A172 (cell line): Measurements from ENCODE around the gene MACF1. TPM values are rescaled to one million over a fixed set of nuclear protein-coding genes. Genes with fewer than 3 reads are reported as not detected.
"Not testable (repeated sequence)": the region's sequence is repeated elsewhere in the genome, so short reads cannot be mapped to it uniquely, and the experiment has no call there.

ENCODE experiments used
- DNase-seq: peaks from one replicate; pipeline ENCODE4 v3.0.0-alpha.2; 2015; ENCODE audit warnings: low spot score
- total RNA-seq: library from RNA; depleted of rRNA; stranded (reverse); fragments of >200 nt; shearing (Covaris generic); gene quantifications from 2 replicates; pipeline ENCODE4 v1.2.3, GENCODE V29; 2014

MACF1 gene
- total RNA-seq, 1 experiment from 2014 or later, result 256 TPM

DNA sequence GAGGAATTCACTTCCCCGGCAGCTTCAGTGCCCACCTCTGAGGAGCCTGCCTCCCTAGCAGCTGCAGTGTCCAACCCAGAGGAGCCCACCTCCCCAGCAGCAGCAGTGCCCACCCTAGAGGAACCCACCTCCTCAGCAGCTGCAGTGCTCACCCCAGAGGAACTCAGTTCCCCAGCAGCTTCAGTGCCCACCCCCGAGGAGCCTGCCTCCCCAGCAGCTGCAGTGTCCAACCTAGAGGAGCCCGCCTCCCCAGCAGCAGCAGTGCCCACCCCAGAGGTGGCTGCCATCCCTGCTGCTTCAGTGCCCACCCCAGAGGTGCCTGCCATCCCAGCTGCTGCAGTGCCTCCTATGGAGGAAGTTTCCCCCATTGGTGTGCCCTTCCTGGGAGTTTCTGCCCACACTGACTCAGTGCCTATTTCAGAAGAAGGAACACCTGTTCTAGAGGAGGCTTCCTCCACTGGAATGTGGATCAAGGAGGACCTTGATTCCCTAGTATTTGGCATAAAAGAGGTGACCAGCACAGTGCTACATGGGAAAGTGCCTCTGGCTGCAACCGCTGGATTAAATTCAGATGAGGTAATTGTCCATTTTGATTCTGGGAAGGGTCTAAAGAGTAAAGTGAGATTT, 209.5 kb downstream of the MACF1 start:
- DNase-seq, result no peak

DNA sequence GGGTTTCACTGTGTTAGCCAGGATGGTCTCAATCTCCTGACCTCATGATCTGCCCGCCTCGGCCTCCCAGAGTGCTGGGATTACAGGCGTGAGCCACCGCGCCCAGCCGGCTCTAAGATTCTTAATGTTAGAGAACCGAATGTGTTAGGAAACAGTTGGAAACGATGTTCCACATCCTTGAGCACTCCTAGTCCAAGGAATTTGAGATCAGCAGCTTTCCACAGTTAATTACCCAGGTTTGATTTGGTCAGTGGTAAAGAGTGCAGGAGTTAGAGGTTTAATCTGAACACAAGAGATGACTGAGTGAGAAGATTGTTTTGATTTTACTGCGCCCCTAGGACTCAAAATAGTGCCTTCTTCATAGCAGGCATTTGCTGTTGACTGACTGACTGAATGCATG, 211.1 kb downstream of the MACF1 start:
- DNase-seq, result no peak

DNA sequence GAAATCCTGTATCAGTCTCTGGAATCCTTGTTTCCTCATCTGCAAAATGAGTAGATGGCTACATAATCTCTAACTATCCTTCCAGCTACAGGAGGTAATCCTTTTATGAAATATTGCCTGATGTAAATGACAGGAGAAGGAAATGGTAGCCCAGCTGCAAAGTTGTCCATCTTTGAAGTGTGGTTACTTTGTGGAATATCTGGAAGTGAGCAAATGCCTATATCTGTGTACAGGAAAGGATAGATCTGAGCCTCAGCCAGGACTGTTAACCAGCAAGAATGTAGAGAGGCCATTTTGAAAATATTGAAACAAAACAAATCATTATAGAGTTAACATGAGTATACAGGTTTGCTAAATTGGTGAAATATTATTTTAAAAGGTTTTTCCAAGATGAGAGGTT, 212.1 kb downstream of the MACF1 start:
- DNase-seq, result no peak

DNA sequence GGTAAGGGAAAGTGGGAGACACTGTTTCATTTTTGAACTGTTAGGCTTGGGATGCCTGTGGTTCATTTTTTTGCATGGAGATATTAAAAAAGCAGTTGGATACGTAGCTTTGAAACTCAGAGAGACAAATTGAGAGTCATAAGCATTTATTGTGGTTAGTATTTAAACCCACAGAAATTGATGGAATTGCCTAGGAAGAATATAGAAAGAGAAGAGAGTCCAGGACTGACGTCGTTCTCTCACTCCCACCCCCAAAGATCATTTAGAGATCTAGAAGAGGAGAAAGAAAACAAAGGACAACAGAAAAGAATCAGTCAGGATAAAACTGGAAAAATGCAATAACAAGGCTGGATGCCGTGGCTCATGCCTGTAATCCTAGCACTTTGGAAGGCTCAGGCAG, 213.7 kb downstream of the MACF1 start:
- DNase-seq, result no peak

DNA sequence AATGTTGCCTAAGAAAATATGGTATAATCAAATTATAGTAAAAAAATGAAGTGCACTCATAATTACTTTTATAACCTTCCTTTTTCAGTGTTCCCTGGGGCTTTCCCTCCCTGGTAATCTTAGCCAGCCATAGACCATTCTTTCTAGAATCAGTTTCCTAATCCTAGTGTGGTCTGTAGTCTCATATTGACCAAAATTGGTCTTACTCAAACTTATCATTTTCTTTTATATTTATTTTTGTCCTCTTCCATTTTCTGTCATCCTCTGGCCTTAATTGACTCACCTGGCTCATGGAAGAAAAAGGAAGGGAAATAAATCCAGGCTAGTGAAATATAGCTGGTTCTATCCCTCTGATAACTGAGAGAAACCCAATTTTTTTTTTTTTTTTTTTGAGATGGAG, 216.0 kb downstream of the MACF1 start:
- no peak for DNase-seq

DNA sequence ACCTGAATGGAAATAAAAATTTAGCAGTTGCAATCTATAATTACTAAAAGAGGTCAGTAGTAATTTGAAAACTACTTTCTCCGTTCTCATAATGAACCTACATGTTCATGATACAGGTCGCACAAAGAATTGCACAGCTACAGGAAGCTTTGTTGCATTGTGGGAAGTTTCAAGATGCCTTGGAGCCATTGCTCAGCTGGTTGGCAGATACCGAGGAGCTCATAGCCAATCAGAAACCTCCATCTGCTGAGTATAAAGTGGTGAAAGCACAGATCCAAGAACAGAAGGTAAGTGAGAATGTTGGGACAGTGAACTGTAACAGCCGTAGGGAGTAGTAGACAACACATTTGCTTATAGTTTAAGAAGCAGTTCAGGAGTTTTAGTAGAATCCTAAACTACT, 218.1 kb downstream of the MACF1 start:
- no peak for DNase-seq

DNA sequence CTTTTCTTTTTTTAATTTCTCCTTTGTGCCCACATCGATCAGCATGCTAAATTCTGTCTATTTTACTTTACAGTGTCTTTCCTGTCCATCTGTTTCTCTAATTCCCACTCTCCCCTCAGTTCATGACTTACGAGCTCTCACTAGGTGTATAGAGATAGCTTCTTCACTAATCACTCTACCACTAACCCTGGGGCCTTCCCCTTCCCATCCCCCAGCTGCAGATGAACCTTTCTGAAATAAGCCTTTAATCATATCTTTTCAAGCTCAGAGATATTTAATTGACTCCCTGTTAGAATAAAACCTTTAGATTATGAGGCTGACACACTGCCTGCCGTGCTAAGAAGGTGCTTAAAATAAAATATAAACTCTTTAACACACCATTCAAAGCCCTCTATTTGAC, 220.7 kb downstream of the MACF1 start:
- no peak for DNase-seq

DNA sequence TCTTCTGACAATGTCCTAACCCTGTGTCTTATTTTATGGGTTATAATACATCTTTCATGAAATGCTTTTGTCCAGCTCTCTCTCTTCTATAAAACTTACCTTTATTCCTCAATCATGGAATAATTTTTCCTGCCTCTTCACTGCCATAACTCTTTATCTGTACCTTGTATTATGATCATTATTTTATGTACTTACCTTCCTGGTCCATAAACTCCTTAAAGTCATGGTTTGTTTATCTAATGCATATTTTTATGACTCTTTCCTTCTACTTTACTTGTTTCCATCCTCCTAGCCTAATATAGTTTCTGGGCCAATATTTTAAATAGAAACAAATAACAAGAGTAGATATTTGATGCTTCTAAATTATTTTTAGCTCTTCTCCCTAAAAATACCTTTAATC, 221.1 kb downstream of the MACF1 start:
- no peak for DNase-seq

DNA sequence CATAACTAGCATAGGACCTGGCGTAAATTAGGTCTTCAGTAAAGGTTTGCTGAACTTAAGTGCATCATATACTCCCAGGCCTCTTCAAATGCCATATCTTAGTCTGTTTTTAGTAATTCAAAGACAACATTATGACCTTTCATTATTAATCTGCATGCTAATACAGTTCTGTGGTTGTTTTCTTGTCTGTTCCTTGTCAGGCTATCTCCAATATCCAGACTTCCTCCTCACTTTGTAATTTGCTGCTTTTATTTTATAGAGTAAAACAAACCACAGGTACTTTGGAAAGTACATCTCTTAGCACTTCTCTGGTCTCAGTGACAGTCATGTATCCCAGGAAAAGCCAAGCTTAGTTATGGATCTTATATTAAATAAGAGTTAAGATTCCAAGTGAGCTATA, 221.9 kb downstream of the MACF1 start:
- DNase-seq, result no peak

DNA sequence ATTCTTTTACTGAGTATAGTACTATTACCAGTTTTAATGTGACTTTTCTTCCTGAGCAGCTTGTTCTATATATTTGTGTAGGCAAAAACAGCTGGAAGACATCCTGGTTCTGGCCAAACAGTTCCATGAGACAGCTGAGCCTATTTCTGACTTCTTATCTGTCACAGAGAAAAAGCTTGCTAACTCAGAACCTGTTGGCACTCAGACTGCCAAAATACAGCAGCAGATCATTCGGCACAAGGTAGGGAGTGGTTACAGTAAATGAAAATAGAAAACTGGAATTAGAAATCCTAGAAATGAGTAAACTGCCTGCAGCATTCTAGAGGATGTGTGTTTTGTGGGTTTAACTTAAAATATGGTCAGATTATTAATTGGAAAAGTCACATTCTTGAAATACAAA, 222.9 kb downstream of the MACF1 start:
- DNase-seq, result no peak

DNA sequence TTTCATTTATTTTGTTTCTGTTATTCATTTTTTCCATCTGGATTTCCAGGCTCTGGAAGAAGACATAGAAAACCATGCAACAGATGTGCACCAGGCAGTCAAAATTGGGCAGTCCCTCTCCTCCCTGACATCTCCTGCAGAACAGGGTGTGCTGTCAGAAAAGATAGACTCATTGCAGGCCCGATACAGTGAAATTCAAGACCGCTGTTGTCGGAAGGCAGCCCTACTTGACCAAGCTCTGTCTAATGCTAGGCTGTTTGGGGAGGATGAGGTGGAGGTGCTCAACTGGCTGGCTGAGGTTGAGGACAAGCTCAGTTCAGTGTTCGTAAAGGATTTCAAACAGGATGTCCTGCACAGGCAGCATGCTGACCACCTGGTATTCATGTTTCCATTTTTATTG, 223.4 kb downstream of the MACF1 start:
- no peak for DNase-seq

DNA sequence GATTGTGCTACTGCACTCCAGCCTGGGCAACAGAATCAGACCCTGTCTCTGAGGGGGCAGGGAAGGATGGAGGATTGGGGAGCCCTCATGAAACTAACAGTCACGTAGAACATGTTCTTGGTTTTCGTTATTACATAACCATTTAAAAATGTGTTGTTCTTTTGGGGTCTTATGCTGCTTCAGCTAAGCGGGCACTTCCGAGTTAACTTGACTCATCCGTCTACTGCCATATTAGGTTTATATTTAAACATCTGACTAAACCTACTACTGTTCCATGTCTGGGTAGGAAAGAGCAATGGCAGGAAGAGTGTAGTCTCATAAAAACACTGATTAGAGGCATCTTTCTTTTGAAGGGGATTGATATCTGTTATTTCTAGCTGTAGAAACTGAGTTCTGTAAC, 227.4 kb downstream of the MACF1 start:
- no peak for DNase-seq

DNA sequence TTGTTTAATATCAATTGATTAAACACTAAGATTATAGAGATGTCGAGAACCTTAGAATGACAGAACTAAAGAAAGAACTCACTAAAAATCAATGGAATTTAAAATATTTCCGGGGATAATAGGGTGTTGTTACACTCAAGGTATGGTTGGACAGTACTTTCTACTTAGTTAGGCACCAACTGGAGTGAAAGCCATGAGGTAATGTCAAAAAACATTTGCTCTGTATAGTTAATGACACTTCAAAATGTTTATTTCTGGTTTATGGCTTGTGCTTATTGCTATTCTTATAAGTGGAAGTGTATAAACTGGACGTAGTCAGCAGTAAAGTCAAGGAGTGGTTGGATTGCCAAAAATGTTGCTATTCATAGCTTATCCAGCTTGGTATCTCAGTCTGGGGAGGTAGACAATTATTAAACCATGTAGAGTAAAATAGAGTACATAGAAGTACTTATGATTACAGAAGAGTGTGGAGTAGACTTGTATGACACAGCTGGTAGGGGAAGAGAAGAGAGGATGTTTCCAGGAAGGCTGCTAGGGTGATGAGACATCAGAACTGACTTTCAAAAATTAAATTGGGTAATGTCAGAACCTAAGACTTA, 230.4 kb downstream of the MACF1 start:
- no peak for DNase-seq

DNA sequence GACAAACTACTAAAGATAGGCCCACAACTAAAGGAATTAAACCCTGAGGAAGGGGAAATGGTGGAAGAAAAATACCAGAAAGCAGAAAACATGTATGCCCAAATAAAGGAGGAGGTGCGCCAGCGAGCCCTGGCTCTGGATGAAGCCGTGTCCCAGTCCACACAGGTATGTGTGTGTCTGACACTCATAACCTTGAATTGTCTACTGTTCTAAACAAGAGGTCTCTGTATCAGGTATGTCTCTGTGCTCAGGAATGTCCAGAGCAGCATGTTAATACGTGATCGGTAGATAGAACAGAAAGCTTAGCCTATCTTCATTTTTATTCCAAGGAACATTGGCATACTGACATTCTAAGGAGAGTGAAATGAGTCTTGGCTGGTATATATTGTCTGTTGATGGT, 231.1 kb downstream of the MACF1 start:
- no peak for DNase-seq

DNA sequence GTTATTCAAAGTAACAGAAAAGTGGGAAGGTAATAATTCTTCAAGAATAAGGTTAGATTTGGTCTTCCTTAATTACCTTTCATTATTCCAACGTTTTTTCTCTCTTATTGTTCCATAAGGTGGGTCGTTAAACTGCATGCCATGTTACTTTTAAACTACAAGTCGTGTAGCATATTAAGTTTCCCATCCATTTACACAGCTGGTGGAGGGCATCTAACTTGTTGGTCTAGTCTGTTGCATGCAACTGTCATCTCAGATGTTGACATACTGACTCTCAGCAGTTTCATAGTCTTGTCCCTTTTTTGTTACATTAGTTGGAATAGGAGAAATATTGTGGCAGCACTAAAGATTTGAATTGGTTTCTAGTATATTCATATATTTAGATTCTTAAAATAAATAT, 232.3 kb downstream of the MACF1 start:
- DNase-seq, result no peak

DNA sequence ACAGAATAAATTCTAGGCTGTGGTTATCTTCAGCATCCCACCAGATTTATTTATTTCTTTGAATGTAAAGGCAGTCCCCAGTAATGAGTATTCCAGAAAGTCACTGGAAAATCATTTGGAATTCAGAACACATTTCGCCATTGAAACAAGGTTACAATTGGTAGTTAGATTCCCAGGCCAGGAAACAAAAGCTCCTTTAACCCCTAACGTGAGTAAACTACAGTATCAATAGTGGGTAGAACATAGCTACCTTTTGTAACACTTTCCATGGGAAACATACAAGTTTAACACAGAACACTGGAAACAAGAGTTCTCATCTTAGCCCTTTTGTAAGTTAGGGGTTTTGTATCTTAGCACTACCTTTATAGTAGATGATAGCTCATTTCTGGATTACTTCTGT, 233.5 kb downstream of the MACF1 start:
- no peak for DNase-seq

DNA sequence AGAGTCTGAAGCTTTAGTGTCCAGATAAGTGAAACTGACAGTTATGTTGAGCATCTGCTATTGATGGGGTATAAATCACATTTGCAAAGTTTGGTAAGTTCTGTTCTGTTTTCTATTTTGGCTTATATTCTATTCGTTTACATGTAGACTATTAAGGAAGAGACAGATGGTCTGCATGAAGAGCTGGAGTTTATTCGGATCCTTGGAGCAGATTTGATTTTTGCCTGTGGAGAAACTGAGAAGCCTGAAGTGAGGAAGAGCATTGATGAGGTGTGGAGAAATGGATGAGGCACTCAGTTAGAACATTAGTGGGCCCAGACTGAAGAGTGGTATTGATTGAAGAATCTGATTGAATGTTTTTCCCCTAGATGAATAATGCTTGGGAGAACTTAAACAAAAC, 236.4 kb downstream of the MACF1 start:
- DNase-seq, result no peak

DNA sequence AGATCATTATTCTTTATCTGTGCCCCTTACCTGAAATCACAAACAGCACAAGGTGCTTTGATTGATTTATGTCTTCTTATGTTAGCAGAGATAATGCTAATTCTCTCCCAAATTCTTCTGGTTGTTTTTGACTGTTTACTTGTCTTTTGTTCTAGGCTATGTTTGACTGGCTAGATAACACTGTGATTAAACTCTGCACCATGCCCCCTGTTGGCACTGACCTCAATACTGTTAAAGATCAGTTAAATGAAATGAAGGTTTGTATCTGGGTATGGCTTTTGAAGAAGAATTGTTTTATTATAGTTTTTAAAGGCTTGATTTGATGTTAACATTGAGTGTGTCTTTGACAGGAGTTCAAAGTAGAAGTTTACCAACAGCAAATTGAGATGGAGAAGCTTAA, 237.3 kb downstream of the MACF1 start:
- no peak for DNase-seq

DNA sequence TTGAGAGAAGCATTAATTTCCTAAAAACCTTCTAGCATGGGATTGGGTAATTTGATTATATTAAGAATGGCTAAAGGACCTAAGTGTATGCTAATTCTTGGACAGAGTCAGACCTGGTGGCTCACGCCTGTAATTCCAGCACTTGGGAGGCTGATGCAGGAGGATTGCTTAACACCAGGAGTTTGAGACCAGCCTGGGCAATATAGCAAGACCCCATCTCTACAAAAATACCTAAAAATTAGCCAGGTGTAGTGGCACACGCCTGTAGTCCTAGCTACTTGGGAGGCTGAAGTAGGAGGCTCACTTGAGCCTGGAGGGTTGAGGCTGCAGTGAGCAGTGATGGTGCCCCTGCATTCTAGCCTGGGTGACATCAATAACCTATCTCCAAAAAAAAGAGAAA, 241.1 kb downstream of the MACF1 start:
- DNase-seq, result no peak

DNA sequence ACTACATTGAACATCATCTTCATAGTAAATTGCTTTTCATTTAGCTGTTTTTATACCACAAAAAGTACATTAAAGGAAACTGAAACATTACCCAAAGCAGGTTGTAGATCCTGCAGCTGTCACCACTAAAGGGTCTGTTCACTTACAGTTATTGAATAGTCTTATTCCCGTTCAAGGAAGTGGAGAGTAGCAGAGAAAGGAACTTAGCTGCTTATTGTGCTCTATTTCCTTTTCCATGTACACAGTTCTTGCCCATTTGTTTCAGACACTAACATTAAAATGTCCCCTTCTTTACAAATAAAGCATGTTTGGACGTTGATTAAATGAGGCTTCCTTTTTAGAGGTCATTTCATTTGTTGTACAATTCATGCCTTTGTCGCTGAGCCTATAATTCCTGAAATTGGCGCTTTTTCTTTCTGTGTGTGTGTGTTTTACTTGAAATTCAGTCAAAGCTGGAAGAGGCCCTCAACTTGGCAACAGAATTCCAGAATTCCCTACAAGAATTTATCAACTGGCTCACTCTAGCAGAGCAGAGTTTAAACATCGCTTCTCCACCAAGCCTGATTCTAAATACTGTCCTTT, 242.6 kb downstream of the MACF1 start:
- DNase-seq, result no peak

DNA sequence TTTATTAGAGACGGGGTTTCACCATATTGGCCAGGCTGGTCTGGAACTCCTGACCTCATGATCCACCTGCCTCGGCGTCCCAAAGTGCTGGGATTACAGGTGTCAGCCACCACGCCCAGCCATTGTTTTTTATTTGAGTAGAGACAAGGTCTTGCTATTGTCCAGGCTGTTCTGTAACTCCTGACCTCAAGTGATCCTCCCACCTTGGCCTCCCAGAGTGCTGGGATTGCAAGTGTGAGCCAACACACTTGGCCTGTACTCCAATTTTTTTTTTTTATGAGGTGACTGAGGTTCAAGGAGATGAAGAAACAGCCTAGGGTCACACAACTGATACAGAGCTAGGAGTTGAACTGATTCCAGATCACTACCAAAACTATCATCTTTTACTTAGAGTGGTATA, 245.5 kb downstream of the MACF1 start:
- DNase-seq, result not testable (repeated sequence)

DNA sequence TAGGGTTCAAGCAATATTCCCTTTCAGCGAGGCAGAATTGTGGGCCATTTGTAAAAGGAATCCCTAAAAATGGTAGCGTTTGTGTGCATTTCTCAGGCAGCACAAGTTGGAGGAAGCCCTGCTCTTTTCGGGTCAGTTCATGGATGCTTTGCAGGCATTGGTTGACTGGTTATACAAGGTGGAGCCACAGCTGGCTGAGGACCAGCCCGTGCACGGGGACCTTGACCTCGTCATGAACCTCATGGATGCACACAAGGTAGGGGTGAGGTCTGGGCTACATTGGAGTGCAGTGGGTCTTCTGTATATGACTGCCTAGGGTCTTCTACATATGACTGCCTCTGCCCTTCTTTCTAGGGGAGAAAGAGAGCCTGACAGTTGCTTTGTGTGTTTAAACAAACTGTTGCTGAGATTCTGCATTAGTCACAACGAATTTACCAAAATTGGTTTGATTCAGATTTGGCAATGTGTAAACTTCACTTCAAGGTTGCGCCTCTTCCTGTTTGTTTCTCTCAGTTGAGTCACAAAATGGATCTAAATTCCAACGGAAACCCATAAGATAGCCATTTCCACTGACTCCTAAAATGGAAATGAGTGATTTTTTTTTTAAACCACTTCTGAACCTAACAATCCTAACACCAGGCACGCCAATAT, 246.6 kb downstream of the MACF1 start:
- peak; percentile 31 for DNase-seq

DNA sequence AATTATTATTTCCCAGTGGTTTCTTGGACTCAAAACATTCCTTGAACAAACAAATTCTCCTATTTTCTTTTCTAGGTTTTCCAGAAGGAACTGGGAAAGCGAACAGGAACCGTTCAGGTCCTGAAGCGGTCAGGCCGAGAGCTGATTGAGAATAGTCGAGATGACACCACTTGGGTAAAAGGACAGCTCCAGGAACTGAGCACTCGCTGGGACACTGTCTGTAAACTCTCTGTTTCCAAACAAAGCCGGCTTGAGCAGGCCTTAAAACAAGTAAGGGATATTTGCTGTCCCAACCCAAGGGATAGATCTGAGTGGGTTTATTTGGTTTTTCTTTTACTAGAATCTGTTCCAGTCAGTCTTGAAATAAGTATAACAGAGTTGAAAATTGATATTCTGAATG, 247.6 kb downstream of the MACF1 start:
- no peak for DNase-seq
